Astrocyte of the cerebellum (primary cell): ENCODE results near the gene SH3BP4.

ENCODE experiments used
- DNase-seq: peaks from one replicate; pipeline ENCODE4 v3.0.0-alpha.2; 2011; ENCODE audit warnings: low read depth
- H3K4me3 ChIP-seq: 2 replicates; pipeline ENCODE4 v1.5.1; 2011; ENCODE audit warnings: mild to moderate bottlenecking, low read depth, low read length, moderate library complexity
- in situ Hi-C: cut with HindIII; loops from 2 replicates; pipeline ENCODE4 v1.10.0; 2017; ENCODE audit warnings: low sequenced_read_pairs
- TF ChIP-seq, protein P1 (sequence below): IDR thresholded peaks from 2 replicates; pipeline ENCODE4 v1.5.1; 2012; ENCODE audit warnings: low read length, low read depth, moderate library complexity, mild to moderate bottlenecking; ENCODE audit errors: missing control alignments

SH3BP4 gene

GRCh38 chr2:235030936-235031335 is 79.1 kb downstream of the SH3BP4 start:
- TF ChIP-seq, protein P1, sequence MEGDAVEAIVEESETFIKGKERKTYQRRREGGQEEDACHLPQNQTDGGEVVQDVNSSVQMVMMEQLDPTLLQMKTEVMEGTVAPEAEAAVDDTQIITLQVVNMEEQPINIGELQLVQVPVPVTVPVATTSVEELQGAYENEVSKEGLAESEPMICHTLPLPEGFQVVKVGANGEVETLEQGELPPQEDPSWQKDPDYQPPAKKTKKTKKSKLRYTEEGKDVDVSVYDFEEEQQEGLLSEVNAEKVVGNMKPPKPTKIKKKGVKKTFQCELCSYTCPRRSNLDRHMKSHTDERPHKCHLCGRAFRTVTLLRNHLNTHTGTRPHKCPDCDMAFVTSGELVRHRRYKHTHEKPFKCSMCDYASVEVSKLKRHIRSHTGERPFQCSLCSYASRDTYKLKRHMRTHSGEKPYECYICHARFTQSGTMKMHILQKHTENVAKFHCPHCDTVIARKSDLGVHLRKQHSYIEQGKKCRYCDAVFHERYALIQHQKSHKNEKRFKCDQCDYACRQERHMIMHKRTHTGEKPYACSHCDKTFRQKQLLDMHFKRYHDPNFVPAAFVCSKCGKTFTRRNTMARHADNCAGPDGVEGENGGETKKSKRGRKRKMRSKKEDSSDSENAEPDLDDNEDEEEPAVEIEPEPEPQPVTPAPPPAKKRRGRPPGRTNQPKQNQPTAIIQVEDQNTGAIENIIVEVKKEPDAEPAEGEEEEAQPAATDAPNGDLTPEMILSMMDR, result no peak
- H3K4me3 ChIP-seq, result no peak overlapping the region
- DNase-seq, result no peak
- in situ Hi-C loops, result no loop called here

GRCh38 chr2:235031686-235032373 is 80.0 kb downstream of the SH3BP4 start:
- DNase-seq, result no peak
- TF ChIP-seq, protein P1, result no peak
- in situ Hi-C loops, result no loop called here
- no peak overlapping the region for H3K4me3 ChIP-seq

- in situ Hi-C loops, result no loop called here
- H3K4me3 ChIP-seq, result no peak overlapping the region
- no peak for DNase-seq
- TF ChIP-seq, protein P1, result no peak
Measured at GRCh38 chr2:235032466-235032865, 80.6 kb downstream of the SH3BP4 start.

DNA sequence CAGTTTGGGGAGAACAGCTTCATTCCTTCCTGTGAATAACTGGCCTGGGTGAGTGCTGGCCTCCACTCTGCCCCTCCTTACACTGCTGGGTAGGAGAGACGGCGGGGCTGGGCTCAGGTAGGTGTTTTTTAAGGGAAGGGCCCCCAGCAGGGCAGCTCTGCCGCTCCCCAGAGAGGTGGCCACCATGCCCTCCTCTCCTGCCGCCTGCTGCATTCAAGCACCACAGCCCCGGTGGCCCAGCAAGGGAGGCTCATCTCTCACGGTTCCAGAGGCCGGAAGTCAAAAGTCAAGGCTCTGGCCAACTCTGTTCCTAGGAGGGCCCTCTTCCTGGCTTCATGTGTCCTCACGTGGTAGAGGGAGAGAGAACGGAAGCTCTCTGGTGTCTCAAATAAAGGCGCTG is 81.1 kb downstream of the SH3BP4 start:
- in situ Hi-C loops, result no loop called here
- no peak overlapping the region for H3K4me3 ChIP-seq
- no peak for DNase-seq
- TF ChIP-seq, protein P1, result no peak

GRCh38 chr2:235034265-235035118 is 82.7 kb downstream of the SH3BP4 start:
- TF ChIP-seq, protein P1, result no peak
- in situ Hi-C loops, result no loop called here
- H3K4me3 ChIP-seq, result no peak overlapping the region
- no peak for DNase-seq

DNA sequence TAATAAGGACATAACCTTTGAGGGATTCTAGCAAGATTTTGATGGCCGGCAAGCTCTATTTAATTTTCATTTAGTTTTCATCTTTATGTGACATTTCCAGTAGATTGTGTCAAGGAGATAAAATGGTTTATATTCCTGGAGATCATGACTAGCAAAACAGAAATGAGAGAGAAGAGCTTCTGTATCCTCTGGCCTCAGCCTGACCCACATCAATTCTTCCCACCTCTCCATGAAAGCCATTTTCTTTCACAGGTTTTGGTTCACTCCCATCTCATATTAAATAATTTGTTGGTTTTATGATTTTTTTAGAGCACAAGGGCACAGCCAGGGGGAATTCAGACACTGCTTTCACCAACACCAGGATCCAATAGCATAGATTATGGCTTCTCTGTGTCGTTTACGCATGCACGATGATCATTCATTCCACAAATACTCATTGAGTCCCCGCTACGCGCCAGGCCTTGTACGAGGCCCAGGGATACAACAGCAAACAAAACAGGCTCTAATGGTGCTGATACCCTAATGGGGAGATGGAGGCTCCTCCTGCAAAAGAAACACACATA is 85.9 kb downstream of the SH3BP4 start:
- no peak overlapping the region for H3K4me3 ChIP-seq
- TF ChIP-seq, protein P1, result no peak
- in situ Hi-C loops, result no loop called here
- no peak for DNase-seq
